Activated CD4-positive, alpha-beta T cell treated with anti-CD3 and anti-CD28 coated beads, Interleukin-10, Interleukin-2, amounts not matched to agents 100 ng/mL and 50 ng/mL, durations not matched to agents 16 hours and 8 hours (primary cell): ENCODE data around the gene NFIA.
A peak's percentile ranks its signal among the peaks of the same experiment; 100 is the strongest.
"Not testable (repeated sequence)": the region's sequence is repeated elsewhere in the genome, so short reads cannot be mapped to it uniquely, and the experiment has no call there.

Experiments used
- DNase-seq: peaks from one replicate; pipeline ENCODE4 v3.0.0-alpha.2; 2020

The NFIA gene

DNA sequence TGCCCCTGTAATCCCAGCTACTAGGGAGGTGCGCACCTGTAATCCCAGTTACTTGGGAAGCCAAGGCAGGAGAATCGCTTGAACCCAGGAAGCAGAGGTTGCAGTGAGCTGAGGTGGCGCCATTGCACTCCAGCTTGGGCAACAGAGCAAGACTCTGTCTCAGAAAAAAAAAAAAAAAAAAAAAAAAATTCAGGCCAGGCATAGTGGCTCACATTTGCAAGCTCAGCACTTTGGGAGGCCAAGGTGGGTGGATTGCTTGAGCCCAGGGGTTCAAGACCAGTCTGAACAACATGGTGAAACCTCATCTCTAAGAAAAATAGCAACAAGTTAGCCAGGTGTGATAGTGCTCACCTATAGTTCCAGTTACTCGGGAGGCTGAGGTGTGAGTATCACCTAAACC lies 20.8 kb upstream of the NFIA start:
- not testable (repeated sequence) for DNase-seq

DNA sequence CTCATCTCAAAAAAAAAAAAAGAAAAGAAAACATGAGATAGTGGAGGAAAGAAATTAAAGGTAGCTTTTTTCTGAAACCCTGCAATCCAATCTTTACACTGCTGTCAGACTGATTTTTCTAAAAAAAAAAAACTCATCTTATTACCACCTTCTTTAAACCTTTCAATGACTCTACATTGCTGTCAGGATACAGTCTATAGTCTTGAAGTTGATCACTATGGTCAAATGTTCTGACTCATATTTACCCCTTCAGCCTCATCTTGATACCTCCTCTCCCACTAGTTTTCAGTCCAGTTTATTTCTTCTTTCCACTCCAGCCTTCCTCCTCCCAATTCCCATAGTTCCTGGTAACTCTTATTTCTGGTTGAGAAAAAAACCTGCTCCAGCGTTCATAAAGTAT lies 17.7 kb upstream of the NFIA start:
- no peak for DNase-seq

- DNase-seq: no peak
Measured at GRCh38 chr1:61067446-61068019, 14.8 kb upstream of the NFIA start.

DNA sequence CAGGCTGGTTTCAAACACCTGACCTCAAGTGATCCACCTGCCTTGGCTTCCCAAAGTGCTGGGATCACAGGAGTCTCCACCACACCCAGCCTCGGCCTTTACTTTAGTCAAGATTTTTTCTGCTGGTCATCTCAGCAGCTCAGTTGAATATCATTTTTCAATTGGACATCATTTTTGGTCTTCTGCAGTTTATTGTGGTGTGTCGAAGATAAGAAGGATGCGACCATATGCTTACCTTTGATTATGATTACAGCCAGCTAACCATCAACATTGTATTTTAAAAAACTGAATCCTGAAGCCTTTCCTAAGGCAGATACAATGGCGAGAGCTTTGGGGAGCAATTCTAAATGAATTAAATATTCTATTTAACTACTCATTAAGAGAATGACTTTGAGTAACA lies 12.3 kb upstream of the NFIA start:
- DNase-seq: no peak

- no peak for DNase-seq
Measured at GRCh38 chr1:61071205-61072130, 10.9 kb upstream of the NFIA start.

- DNase-seq: no peak
Measured at GRCh38 chr1:61073871-61074270, 8.5 kb upstream of the NFIA start.

DNA sequence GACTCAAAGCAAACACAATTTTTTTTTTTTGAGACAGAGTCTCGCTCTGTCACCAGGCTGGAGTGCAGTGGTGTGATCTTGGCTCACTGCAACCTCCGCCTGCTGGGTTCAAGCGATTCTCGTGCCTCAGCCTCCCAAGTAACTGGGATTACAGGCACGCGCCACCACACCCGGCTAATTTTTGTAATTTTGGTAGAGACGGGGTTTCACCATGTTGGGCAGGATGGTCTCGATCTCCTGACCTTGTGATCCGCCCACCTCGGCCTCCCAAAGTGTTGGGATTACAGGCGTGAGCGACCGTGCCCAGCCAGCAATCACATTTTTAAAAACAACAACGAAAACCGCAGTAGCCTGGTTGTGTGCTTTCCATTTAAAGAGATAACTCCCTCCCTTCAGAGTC lies 6.5 kb upstream of the NFIA start:
- not testable (repeated sequence) for DNase-seq

DNA sequence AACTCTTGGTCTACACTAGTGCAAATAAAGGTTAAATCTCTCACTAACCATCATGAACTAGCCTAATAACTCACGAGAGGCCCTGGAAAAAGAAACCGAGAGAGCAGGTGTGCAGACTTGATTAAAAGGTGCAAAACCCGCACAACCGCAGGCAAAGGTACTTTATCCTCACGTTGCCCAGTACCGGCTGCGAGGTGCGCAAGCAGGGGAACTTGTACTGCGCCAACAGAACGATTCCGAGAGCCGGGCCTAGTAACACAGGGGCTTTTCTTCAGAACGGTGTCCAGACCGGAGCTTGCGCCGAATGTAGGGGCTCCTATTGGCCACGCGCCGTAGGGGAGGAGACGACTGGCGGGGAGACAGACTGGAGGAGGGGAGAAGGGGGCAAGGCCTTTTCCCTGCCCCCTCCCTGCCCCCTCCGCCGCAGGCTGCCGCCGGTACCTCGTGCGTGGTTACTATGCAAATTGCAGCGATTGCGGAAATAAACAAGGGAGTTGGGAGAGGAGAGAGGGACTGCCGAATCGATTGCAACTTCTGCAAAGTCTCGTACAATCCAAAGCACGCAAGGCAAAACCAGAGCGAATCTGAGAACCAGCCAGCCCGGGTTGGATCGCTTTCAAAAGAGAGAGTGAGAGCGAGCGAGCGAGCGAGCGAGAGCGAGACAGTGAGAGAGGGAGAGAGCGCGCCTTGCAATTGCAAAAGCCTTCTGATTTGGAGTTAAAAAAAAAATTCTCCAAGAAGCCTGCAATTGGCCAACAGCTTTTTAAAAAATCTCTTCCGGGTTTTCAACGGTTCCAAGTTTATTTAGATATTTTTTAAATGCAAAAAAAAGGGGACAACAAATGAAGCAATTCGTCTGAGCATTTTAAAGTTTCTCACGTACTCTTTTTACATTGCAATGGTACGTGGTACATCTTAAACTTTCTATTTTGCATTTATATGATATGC lies 5.4 kb upstream of the NFIA start:
- DNase-seq: peak; percentile 84

DNA sequence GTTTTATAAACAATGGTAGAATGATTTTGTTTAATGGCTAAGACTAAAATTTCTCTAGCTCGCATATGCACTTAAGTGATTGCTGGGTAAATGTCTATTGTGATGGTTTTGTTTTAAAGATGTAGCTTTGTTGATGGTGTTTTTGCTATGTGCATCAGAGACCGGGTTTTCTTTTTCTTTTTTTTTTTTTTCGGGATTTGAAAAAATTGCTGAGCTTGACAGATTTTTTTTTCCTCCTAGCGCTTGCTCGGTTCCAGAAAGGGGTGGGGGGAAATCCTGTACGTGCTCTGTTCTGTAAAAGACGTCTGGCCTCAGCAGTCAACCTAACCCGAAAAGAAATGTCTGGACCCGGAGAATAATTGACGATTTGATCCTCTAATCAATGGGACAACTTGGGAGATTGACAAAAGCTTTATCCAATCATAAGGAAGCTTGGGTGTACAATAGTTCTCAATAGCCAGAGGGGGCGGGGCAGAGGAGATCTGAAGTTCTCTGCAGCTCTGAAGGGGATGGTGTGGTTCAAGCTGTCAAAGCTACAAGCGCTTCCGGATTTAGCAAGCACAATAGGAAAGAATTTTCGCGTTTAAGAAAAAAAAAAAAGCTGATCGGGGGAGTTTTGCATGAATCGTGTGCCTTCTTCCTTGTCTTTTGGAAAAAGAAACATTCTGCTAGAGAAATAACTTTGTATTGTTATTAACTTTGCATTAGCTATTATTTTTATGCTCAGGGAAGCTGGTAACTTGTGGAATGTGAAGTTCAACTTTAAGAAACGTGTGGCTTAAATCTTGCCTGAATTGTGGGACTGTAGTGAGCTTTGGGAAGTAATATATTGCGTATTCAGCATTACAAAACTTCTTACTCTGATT lies 4.5 kb upstream of the NFIA start:
- DNase-seq: peak; percentile 97

DNA sequence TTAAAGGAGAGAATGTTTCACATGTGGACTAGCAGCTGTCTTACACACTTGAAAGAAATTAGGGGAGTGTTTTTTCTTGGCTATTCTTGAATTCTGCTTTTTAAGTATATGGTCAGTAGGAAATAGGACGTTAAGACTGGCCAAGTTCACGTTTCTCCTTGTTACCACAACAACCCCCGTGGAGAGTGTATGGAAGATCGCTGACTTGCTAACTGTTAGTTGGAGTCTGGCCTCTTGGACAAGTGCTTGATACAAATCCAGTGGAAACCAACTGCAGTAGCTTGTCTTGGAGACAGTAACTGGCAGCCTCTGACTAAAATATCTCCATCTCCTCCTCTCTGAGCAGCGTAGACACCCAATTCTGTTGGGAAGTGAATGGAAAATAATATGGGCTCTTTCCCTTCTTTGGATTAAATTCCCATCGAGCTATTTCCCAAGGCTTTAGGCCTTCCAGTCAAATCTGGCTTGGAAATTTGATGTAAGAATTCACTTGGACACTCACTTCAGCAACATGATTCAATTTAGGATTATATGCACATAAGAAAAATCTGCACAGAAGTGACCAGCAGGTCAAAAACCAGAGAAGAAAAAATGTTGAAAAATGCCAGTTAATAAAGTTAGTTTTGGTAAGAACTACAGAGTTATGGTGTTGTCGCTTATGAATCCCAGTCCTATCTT lies 3.6 kb upstream of the NFIA start:
- no peak for DNase-seq

GRCh38 chr1:61079296-61079897 lies 3.0 kb upstream of the NFIA start:
- DNase-seq: no peak

GRCh38 chr1:61079898-61080336 lies 2.4 kb upstream of the NFIA start:
- DNase-seq: no peak

GRCh38 chr1:61080413-61081143 lies 1.8 kb upstream of the NFIA start:
- no peak for DNase-seq

DNA sequence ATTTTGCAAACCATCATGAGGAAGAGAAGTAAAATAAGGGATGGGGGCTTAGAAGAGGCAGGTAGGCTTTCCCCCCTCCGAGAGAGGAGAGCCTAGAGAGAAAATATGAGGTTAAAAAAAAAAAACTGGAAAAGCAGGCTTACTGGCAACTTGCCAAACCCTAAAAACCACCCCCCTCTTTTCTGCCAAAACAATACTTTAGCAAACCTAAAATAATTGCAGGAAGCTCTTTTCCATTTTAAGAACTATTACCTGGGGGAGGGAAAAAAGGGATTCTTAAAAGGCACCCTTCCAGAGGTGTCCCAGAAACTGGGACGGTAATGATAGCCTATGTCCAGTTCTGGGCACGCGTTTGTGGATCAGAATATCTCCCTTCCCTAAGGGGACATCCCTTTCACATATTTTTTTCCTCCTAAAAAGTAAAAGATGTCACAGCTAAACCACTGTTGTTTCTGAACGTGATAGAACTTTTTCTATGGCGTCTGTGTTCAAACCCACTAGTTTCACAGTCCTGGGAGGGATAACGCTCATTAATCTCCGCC lies 1.1 kb upstream of the NFIA start:
- no peak for DNase-seq

DNA sequence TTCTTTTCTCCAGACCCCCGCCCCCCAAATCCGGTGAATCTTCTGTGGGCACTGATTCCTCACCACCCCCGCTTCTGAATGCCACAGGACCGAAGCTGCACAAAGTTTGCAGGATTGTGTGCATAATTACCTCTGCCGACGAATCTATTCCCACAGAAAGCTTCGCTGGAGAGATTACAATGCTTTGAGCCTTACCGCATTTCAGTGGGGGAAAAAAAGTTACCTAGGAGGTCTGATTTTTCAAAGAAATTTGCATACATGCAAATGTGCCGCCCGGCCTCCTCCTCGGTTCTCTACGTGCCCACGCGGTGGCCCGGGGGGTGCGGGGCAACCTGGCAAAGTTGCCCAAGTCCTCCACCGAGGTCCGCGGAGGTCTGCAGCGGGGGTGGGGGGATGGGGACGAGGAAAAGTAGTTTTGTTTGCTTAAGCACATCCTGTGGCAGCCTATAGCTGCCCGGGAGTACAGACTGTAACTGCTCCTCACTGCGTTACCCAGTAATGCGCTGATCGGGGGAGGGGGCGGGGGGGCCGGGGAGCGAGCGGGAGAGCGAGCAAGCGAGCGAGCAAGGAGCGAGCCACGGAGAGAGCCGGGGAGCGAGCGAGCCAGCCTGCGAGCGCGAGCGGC lies 563 bp upstream of the NFIA start:
- DNase-seq: peak; percentile 24

- no peak for DNase-seq
Measured at GRCh38 chr1:61083013-61083806, 849 bp downstream of the NFIA start.

- no peak for DNase-seq
Measured at GRCh38 chr1:61083807-61084440, 1.6 kb downstream of the NFIA start.

GRCh38 chr1:61084491-61085031 lies 2.2 kb downstream of the NFIA start:
- DNase-seq: no peak
